ENCODE results near the gene MSX1.

The MSX1 gene

DNA sequence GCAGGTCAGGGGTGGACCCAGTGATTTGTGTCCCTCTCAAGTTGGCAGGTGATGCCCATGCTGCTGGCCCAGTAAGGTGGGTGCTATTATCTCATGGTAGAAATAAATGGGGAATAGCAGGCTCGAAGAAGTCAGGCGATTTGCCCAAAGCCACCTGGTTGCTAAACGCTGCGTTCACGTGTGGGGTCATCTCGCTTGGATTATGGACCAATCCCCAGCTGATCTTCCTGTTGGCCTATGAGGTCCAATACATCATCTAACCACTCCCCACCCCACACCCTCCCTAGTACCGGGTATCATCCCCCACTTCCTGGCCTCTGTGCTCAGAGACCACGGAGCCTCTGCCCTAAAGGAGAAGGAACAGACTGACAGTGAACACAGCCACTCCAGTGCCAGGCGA, 18.3 kb upstream of the MSX1 start:
- DNase-seq (ENCODE audit: low spot score) = no peak

DNA sequence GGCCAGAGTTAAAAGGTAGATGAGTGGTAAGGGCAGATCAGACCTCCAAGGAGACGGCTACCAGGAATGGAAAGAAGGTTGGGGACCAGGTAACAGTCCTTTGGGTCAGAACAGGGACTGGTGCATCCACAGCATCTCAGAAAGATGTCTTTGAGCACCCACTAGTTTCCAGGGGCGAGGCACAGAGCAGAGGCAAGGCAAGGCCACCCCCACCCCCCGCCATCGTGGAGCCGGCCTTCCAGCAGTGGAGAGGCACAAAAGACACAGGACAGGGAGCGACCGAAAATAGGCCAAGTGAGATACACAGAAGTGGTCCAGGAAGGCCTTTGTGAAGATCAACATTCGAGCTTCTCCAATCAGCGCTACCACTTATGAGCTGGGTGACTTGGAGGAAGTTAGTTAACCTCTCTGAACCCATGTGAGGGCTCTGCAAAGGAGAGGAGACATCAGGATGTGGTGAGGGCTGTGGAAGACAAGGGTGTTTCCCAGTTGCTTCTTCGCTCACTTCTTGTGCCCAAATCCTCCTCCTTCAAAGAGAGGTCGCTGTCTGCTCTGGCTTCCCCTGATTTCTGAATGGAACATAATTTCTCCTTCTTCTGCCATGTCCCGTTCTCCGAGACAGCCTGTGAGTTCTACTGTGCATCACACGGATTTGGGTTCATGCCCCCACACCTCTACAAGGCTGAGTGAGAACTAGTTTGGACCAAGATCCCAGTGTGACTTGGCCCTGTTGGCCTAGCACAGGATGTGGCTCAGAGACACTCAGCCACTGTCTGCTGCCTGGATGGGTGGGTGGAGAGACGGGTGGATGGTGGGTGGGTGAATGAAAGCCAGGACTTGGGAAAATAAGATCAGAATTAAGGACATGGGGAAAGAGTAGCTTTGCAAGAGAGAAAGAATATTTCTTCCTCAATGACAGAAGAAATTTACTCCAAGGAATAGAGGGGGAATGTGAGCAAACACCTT, 16.7 kb upstream of the MSX1 start:
- no peak for DNase-seq (ENCODE audit: low spot score)

DNA sequence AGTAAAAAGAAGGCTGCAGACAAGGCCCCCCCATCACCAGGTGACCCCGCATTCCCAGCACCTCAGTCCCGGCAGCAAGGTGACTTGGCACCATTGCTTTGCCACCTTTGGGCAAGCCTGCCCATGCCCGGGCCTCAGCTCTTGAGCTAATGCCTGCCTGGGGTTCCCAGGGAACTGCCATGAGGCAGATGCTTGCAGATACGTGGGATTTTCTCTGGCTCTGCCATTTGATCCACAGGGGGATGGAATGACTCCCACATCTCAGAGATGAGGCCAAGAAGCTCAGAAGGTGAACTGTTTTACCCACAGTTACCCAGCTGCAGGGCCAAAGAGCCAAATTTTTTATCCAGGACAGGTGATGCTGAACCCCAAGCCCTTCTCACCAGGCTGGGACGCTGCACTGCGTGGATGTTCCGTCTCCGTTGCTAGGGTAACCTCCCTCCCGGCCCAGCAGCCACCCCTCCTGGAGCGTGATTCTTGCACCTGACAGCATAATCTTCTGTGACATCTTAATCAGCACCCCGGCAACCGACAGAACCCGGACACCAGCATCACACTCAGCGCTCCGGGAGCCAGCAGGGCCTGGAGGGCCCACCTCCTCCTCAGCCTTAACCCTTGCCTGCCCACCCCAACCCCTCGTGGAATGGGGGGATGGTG, 15.7 kb upstream of the MSX1 start:
- DNase-seq (ENCODE audit: low spot score) = no peak

DNA sequence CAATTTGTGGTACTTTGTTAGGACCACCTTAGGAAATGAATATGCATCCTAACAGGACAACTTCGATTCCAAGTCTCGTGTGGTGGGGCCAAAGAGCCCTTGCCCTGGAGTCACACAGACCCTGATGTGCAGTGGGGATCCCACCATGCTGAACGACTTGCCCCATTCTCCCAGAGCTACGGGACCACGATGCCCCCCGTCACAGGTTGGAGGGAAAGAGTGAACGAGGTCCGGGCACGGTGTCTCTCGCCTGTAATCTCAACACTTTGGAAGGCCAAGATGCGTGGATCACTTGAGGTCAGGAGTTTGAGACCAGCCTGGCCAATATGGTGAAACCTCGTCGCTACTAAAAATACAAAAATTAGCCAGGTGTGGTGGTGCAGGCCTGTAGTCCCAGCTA, 14.4 kb upstream of the MSX1 start:
- DNase-seq (ENCODE audit: low spot score) = no peak

DNA sequence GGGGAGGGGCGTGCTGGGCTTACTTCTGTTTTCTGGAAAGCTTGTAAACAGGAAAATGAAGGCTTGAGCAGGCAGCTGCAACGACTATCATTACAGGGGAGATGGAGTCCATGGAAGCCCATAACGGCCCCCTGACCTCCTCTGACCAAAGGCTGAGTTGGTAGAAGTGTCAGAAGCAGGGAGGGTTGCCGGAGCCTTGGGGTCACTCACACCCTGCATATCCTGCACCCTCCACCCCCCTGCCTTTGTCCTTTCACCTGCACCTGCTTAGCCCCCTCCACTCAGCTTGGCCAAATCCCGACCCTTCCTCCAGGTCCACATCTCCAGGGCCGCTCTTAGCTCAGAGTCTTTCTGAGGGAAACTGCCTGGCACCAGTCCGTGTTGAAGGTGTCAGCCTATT, 12.5 kb upstream of the MSX1 start:
- DNase-seq (ENCODE audit: low spot score) = no peak

DNA sequence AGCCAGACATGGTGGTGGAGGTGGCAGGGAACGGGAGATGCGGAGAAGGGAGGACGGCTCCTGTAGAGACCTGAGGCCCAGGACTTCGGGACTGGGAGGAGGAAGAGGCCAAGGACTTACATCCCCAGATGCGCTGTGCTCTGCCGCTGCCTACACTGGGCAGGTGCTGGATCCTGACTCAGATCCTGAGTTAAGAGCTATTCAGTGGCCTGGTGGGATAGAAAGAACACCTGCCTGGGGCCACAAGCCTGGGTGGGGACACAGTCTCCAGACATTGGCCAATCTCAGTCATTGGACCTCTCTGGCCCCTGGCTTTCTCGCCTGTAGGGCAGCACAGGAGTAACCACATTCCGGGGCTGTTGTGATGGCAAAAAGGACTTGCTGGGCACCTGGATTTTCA, 10.9 kb upstream of the MSX1 start:
- no peak for DNase-seq (ENCODE audit: low spot score)

DNA sequence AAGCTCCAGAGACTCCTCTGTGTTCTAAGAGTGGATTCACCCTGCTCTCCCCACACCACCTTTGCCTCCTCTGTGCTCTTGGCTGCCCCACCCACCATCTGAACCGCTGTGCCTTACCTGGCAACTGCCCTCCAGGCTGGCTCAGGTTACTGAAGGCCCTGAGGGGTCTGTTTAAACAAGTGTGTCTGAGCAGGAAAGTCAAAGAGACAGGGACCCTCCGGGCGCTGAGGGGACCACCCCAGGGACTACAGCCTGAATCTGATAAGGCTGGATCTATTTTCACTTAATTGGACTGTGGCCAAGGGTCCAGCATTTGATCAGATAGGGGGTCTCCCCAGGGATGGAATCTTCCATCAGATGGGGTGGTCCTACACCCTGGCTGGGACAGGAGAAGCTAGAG, 10.4 kb upstream of the MSX1 start:
- no peak for DNase-seq (ENCODE audit: low spot score)

DNA sequence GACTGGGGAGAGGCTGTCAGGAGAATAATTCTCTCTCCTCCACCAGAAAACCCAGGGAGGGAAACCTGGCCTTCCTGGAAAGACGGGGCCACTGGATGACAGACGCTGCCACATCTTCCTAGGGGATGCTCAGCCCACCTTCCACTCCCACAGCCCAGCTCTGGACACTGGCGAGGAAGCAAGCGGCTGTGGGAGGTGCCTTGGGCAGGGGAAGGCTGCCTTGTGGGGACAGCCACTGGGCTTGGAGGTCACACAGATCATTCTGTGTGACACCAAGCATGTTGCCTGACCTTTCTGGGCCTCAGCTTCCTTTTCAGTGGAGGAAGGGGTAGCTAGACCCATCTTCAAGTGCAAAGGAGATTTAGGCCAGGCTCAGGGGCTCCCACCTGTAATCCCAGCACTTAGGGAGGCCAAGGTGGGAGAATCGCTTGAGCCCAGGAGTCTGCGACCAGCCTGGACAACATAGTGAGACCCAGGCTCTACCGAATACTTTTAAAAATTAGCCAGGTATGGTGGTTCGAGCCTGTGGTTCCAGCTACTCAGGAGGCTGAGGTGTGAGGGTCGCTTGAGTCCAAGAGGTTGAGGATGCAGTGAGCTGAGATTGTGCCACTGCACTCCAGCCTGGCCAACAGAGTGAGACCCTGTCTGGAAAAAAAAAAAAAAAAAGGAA, 9.8 kb upstream of the MSX1 start:
- DNase-seq (ENCODE audit: low spot score) = no peak

DNA sequence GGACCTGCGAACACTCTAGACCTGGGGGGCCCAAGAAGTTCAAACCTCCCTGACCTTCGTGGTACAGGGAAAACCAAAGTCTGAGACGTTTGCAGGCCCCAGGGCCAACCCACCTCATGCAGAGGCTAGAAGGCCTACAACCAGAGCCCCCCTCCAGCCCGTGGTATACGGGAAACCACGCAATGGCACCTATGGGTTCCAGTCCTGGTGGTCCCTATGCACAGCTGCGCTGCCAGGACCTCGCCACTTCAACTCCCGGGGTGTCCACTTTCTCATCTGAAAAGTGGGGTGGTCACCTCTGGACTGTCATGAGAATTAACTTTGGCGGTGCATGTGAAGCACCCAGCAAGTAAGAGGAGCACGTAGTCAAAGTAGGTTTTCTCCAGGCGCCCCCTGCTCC, 8.4 kb upstream of the MSX1 start:
- no peak for DNase-seq (ENCODE audit: low spot score)

DNA sequence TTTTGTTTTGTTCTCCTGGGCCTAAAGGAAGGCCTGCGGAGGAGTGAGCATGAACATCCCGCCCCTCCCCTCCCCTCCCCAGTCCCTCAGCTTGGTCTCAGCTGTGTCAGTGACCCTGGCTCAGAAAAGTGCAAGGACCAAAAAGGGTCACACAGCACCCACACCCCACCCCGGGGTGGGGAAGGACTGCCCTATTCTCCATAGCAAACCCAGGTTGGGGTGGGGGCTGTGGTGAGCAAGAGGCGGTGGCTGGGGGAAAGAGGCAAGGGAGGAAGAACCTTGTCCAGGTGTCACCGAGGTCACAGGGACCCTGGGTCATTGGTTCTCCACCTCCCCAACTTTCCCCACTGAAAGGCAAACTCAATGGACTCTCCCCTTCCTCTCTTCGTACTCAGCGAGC, 7.6 kb upstream of the MSX1 start:
- no peak for DNase-seq (ENCODE audit: low spot score)

DNA sequence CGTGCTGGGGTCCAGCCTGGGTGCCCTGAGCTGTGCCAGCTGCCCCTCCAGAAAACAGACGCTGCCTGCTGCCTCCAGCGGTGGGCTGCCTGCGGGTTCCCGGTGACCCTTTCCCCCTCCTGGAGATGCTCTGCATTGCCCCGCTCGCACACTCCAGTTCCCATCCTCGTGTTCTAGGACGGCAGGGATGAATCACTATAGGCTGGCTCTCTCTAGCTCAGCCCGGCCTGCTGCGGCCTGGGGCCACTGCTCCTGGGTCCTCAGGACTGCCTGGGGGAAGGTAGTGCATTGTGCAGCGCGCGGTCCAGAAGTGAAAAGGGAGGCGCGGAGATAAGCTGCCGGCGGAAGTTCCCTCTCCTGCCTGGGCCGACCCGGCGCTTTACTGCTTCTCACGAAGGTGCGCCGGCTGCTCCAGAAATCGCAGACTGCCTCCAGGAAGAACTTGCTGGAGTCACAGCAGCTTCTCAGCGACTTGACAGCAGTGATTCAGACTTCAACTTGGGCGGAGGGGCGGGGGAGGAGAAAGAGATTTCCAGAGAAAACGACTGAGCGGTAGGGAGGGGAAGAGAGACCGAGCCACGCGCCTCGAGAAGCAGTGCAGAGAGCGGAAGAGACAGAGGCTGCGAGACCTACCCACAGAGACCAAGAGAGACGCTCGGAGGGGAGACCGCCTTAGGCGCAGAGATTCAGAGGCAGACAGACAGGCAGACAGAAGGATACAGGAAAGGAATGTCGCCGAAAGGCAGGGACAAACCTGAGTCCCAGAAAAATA, 6.7 kb upstream of the MSX1 start:
- no peak for DNase-seq (ENCODE audit: low spot score)

DNA sequence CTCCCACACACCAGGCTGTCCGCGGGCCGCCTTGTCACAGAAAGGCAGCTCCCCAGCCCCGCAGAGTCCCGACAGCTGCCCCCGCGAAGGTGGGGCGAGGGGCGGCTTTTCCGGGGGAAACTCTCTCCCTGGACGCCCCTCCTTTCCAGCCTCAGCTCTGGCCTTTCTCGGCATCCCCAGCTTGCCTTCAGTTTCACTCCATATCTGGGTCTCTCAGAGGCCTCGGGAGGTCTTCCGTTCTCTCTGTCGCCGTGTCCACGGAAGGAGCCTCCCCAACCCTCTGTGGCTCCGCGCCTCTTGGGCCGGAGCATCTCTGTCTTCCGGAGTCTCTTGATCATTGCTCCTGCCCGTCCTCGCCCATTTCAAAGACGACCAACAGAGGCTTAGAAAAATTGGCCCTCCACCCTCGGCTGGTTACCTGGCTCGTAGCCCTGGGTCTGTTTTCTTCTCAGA, 6.1 kb upstream of the MSX1 start:
- no peak for DNase-seq (ENCODE audit: low spot score)

DNA sequence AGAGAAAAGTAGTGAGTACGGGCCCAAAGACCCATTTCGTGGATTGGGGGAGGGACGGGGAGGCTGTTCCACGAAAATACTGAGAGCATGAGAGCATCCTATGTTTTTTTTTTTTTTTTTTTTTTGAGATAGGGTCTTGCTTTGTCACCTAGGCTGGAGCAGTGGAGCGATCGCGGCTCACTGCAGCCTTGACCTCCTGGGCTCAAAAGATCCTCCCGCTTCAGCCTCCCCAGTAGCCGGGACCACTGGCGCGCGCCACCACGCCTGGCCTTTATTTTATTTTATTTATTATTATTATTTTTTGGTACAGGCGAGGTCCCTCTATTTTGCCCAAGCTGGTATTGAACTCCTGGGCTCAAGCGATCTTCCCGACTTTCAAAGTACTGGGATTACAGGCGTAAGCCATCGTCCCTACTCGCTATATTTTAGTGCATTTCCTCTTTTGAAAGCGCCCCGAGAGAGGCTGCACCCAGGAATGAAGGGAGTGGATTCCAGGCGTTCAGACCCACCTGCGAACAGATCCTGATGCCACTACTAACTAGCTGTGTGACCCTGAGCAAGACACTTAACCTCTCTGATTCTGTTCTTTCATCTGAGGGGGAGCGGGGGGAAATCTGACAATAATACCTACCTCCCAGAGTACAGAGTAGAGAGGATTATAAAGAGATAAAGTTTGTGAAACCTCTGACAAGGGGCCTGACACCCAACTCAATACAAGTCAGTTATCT, 5.4 kb upstream of the MSX1 start:
- DNase-seq (ENCODE audit: low spot score) = no peak

DNA sequence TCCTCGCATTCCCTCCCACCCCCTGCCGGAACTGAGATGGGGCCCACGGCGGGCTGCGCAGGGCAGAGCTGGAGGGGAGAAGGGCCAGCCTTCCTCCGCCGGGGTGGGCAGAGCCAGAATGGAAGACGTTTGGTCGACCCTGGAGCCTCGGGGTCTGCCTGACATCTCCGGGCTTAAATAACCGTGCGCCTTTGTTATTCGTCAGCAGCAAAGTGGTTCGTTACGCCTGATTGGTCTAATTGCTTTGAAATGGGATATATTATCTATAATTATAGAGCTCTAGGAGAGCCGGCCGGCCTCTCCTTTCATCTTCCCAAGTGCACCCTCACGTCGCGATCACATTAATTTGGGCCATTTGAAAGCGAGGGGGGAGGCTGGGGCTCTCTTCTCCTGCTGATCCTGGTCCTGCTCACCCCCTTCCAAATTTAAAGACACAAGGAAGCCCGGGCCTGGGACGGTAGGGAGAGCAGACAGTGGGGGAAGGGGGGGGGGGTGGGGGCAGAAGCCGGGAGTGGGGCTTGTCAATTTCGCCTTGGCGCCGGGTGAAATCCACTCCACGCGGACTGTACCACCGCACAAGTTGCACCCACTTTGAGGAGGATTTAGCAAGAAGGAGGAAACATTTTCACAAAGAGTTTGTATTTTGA, 4.7 kb upstream of the MSX1 start:
- no peak for DNase-seq (ENCODE audit: low spot score)

DNA sequence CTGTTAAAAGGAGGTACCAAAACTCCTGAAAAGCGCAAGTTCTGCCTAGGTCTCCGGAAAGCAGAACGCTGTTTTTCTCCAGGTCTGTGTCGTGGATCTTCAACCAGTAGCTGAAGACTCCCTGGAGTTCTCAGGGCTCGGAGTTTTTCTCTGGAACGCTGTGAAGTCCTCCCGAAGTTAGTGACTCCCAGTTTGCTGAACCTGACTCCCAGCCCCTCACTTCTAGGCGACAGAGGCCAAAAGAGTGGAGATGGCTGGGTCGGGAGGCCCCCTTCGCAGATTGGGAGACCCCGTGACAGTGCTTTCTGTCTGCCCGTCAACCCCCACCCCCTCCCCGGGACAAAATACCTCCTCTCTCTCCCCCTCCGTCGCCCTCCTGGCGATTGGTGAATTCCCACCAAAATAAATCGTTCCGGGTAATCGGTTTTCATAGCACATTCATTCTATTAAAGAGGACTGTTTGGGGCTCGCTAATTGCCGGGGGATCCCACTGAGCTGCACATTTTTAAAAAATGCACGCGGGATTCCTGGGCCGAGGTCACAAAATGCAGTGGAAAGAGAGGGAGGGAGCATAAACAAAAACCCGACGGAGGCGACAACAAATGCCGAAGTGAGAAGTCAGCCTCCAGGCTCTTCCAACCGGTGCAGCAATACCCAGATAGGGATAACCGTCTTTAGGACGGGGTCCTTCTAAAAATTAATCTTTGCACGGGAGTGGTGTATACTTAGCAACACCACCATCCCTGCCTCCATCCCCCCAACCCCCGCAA, 4.0 kb upstream of the MSX1 start:
- DNase-seq (ENCODE audit: low spot score) = no peak

DNA sequence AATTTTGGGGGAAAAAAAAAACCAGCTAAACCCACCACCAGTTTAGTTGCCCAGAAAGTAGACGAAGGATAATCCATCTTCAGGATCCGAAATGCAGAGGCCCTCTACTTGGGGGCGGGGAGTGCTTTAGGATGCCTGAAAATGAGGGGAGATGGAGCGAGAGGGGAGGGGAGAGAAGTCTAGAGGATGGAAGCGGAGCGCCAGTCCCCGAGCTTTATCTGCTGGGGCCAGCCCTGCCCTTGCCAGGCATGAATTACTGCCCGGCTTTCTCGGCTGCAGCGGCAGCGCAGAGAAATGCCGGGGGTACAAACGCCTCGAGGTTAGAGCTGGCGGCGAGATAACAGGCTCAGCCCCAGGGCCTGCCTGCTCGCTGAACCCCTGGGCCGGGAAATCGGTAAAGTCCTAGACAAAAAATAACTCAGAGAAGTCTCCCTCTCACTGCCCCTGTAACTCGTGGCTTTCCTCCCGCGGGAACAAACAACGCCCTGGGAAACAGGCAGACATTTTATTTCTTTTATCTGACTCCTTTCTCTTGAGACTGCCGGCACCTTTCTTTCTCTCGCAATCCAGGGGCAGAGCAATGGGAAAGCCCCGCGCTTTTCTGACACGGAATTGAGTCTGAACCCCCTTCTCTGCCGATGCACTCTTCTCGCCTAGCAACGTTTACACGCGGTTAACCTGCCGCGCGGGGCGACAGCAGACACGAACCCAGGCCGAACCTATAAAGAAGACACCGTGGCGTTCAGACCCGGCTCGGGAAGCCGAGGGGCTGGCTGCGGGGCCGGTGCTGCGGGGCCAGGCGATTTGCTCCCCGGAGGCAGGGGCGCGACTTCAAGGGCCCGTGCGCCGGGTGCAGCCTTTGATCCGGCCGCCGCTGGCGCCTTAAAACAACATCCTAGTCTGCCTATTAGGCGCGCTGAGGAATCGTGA, 3.1 kb upstream of the MSX1 start:
- no peak for DNase-seq (ENCODE audit: low spot score)

DNA sequence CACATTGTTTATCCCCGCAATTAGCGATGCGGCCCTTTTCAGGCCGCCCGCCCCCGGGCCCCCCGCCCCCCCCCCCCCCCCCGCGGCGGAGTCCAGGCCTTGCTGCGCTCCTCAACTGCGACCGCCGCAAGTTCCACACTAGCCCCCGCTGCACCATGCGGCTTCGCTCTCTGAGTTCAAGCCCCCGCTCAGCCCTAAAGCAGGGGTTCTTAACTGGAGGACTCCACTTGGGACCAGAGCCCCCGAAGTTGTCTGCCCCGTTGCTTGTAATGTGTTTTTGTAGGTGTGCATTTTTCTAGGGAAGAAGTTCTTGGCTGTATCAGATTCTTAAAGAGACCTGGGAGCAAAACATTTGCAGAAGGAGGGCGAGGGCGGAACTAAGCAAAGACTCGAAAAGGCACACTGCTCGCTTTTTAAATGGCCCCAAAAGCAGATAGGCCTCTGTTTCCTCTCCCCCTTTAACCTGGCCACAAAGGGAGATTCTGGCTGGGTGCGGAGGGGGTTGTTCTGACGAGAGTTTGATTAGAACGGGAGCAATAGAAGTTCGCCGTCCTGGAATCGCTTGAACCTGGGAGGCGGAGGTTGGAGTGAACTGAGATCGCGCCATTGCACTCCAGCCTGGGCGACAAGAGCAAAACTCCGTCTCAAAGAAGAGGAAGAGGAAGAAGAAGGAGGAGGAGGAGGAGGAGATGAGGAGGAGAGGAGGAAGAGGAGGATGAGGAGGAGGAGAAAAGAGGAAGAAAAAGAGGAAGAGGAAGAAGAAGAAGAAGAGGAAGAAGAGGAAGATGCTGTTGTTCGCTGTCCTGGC, 2.3 kb upstream of the MSX1 start:
- DNase-seq (ENCODE audit: low spot score) = no peak

DNA sequence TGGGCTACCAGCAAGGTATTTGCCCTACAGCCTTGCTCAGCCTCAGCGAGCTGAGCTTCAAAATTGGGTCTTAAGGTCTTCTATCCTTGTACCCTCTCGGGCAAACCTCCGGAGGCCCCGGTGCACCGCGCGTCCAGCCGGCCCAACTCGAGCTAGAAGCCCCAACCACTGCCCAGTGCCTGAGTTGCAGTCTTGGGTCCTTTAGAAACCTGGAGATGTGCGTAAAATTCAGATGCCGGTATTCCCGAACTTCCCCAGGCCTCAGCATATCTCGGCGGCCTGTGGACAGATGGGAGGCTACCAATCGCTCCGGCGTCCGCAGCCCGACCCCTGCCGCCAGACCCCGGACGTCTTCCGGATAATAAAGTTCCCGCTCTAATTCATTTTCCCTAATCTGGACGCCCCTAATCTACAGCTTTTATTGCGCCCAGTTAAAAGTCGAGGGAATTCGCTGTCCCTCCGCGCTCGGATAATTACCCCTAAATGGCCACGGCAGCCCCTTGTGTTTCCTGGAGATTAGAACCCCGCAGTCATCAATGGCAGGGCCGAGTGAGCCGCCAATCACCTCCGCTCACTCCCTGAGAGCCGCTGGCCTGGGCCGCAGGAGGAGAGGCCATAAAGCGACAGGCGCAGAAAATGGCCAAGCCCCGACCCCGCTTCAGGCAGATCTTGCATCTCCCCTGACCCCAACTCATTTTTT, 1.5 kb upstream of the MSX1 start:
- DNase-seq (ENCODE audit: low spot score) = no peak

Measured in RKO (cell line).